ENCODE results near the gene CHST7. TPM values are rescaled to one million over a fixed set of nuclear protein-coding genes. Genes with fewer than 3 reads are reported as not detected.

The CHST7 gene
- total RNA-seq, 2 donors from 2014 or later, result 8.8 to 28.9 TPM

DNA sequence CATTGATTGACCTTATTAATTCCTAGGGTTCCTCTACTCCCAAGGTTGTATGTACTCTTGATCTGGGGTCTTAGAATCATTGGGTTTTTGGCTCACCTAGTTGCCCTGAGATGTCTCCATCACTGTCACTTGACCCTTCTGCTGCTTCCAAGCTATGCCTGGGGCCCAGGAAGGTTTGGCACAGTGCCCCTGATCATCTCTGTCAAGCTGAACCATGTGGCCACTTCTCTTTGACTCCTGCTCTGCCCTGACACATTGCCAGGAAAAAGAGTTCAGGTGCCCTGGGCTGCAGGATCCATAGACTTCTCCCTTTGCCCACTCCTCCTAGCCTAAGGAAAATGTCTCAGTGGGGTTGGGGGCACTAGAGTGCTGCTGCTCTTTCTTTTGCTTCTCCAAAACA is 3.9 kb upstream of the CHST7 start:
- Histone ChIP-seq H3K27ac (no peak overlapping the region), H3K36me3 (no peaks in the 10 kb centered on the region), H3K4me1 (replicated peaks) (no peaks in the 10 kb centered on the region), H3K4me3 (no peak overlapping the region), H3K9me3 (no peaks in the 10 kb centered on the region), H3K27me3 (replicated peaks; ENCODE audit: insufficient read depth) (no peaks in the 10 kb centered on the region)
- TF ChIP-seq POLR2A (IDR thresholded peaks at IDR 0.05) (no peak), POLR2AphosphoS5 (IDR thresholded peaks at IDR 0.05) (no peak), CTCF (IDR thresholded peaks at IDR 0.05) (no peak)
- no peak for DNase-seq (ENCODE audit: low spot score)
- intact Hi-C loops (cut with DNase I), result no loop called here

DNA sequence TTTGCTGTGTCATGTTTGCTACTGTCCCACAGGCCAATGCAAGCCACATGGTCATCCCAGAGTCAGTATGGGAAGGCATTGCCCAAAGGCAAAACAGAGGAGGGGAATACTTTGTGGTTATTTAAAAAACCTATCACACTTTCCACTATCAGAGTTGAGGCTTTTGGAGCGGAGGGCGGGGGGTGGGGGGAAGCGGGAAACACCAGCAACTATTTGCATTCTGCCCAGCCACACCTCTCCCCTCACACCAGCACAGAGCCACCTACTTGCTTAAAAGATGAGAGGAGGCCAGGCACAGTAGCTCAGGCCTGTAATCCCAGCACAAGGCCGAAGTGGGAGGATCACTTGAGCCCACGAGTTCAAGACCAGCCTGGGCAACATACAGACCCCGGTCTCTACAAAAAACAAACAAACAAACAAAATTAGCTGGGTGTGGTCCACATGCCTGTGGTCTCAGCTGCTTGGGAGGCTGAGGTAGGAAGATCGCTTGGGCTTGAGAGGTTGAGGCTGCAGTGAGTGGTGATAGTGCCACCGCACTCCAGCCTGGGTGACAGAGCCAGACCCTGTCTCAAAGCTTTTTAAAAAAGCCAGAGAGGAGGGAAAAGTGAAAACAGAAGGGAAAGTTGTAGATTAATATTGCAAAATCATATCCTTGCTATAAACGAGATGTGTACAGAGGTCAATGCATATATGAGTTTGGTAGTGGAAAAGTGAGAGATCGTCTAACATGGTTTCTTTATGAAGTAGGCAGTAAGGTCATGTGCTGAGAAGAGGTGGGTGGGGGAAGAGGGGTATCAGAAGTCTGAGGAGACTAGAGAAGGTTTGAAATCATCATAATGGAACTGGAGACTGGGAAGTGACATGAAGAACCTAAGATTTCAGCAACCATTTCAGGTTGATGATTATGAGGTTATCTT is 1.9 kb upstream of the CHST7 start:
- Histone ChIP-seq H3K9me3 (no peaks in the 10 kb centered on the region), H3K27ac (no peak overlapping the region), H3K36me3 (no peaks in the 10 kb centered on the region), H3K4me3 (no peak overlapping the region), H3K27me3 (replicated peaks; ENCODE audit: insufficient read depth) (no peaks in the 10 kb centered on the region), H3K4me1 (replicated peaks) (no peaks in the 10 kb centered on the region)
- no peak for DNase-seq (ENCODE audit: low spot score)
- intact Hi-C loops (cut with DNase I), result no loop called here
- TF ChIP-seq CTCF (IDR thresholded peaks at IDR 0.05), result no peak
- no peak for TF ChIP-seq POLR2AphosphoS5 (IDR thresholded peaks at IDR 0.05)
- no peak for TF ChIP-seq POLR2A (IDR thresholded peaks at IDR 0.05)
- 90% methylated on average over 10 of the region's 10 CpGs for WGBS

GRCh38 chrX:46572340-46572936 is 1.1 kb upstream of the CHST7 start:
- no peaks in the 10 kb centered on the region for H3K27me3 ChIP-seq (replicated peaks; ENCODE audit: insufficient read depth)
- H3K4me3 ChIP-seq, result no peak overlapping the region
- no peak for DNase-seq (ENCODE audit: low spot score)
- intact Hi-C loops (cut with DNase I), result no loop called here
- no peaks in the 10 kb centered on the region for H3K36me3 ChIP-seq
- no peaks in the 10 kb centered on the region for H3K9me3 ChIP-seq
- no peak for TF ChIP-seq POLR2AphosphoS5 (IDR thresholded peaks at IDR 0.05)
- TF ChIP-seq CTCF (IDR thresholded peaks at IDR 0.05), result no peak
- TF ChIP-seq POLR2A (IDR thresholded peaks at IDR 0.05), result no peak
- 97% methylated on average over 5 of the region's 5 CpGs for WGBS
- H3K4me1 ChIP-seq (replicated peaks), result no peaks in the 10 kb centered on the region
- H3K27ac ChIP-seq, result no peak overlapping the region

GRCh38 chrX:46573892-46574773 is 568 bp downstream of the CHST7 start:
- Histone ChIP-seq H3K4me3 (peak overlapping the region; percentile 35 to 43), H3K4me1 (replicated peaks) (no peaks in the 10 kb centered on the region), H3K27ac (peak overlapping the region in 1 of 2 donors; percentile 46), H3K9me3 (no peaks in the 10 kb centered on the region), H3K27me3 (replicated peaks; ENCODE audit: insufficient read depth) (no peaks in the 10 kb centered on the region), H3K36me3 (no peaks in the 10 kb centered on the region)
- intact Hi-C loops (cut with DNase I), result no loop called here
- under 1% methylated on average over 41 of the region's 107 CpGs for WGBS
- DNase-seq (ENCODE audit: low spot score), result peak; percentile 27
- TF ChIP-seq POLR2AphosphoS5 (IDR thresholded peaks at IDR 0.05), result no peak
- no peak for TF ChIP-seq POLR2A (IDR thresholded peaks at IDR 0.05)
- no peak for TF ChIP-seq CTCF (IDR thresholded peaks at IDR 0.05)

Data from prostate gland (tissue), 2 donors.